AG09309 (cell line): ENCODE measurements around the gene HMGN2.

Experiments
- DNase-seq: peaks from one replicate; pipeline ENCODE4 v3.0.0-alpha.2; 2010; ENCODE audit warnings: low read depth
- H3K4me3 ChIP-seq: 2 replicates; pipeline ENCODE4 v1.5.1; 2011; ENCODE audit warnings: mild to moderate bottlenecking, low read depth, low read length, moderate library complexity; ENCODE audit not compliant: control insufficient read depth
- TF ChIP-seq, protein P1 (sequence below): IDR thresholded peaks from 2 replicates; pipeline ENCODE4 v1.5.1; 2011; ENCODE audit warnings: mild to moderate bottlenecking, low read depth, low read length, inconsistent platforms; ENCODE audit not compliant: insufficient read depth, control insufficient read depth; ENCODE audit errors: missing control alignments

HMGN2 gene

DNA sequence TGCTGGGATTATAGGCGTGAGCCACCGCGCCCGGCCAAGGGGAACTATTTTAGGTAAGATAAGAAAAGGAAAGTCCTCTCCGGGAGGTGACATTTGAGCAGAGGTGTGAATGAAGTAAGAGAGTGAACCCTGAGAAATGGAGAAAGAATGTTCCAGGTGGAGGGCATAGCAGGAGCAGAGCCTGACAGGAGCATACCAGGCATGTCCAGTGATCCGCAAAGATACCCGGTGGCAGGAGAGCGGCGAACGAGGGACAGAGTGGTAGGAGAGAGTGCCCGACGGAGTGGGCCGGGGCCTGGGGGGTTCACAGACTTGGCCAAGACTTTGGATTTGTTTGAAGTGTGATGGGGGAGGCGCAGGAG is 49.4 kb downstream of the HMGN2 start:
- DNase-seq = no peak
- no peak overlapping the region for H3K4me3 ChIP-seq
- TF ChIP-seq, protein P1, sequence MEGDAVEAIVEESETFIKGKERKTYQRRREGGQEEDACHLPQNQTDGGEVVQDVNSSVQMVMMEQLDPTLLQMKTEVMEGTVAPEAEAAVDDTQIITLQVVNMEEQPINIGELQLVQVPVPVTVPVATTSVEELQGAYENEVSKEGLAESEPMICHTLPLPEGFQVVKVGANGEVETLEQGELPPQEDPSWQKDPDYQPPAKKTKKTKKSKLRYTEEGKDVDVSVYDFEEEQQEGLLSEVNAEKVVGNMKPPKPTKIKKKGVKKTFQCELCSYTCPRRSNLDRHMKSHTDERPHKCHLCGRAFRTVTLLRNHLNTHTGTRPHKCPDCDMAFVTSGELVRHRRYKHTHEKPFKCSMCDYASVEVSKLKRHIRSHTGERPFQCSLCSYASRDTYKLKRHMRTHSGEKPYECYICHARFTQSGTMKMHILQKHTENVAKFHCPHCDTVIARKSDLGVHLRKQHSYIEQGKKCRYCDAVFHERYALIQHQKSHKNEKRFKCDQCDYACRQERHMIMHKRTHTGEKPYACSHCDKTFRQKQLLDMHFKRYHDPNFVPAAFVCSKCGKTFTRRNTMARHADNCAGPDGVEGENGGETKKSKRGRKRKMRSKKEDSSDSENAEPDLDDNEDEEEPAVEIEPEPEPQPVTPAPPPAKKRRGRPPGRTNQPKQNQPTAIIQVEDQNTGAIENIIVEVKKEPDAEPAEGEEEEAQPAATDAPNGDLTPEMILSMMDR = no peak

DNA sequence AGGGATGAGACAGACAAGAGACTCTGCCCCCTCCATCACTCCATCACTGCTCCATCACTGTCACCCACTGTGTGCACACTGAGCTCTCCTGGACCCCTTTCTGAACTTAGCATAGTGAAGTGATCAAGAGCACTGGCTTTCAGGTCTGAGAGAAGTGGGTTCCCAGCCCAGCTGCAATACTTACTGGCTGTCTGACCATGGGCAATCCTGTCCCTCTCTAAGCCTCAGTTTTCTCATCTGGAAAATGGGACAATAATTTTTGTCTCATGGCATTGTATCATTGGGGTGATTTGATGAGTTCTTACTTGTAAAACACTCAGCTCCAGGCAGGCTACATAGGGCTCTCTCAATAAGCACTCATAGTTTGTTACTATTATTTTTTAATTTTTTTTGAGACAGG is 49.8 kb downstream of the HMGN2 start:
- TF ChIP-seq, protein P1 = no peak
- no peak overlapping the region for H3K4me3 ChIP-seq
- no peak for DNase-seq

DNA sequence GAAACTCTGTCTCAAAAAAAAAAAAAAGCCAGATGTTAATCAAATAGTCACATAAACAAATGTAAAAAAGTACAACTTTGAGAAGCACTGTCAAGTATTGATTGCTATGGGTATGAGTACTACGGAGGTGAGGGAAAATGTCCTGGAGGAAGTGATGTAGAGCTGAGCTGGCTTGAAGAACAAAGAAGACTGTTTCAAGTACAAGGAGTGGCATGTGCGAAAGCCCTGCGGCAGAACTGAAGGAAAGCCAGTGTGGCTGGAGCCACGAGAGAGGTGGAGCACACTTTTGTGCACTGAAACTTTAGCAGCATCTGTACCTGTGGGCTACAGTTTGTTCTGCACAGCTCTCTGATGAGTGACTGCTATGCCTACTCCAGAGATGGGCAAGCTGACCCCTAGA is 51.9 kb downstream of the HMGN2 start:
- TF ChIP-seq, protein P1 = no peak
- no peak overlapping the region for H3K4me3 ChIP-seq
- DNase-seq = no peak
